ENCODE measurements around the gene MCC. TPM values are rescaled to one million over a fixed set of nuclear protein-coding genes. Genes with fewer than 3 reads are reported as not detected.
A peak's percentile ranks its signal among the peaks of the same experiment; 100 is the strongest.
"Not testable (repeated sequence)": the region's sequence is repeated elsewhere in the genome, so short reads cannot be mapped to it uniquely, and the experiment has no call there.

The MCC gene
- total RNA-seq, 1 experiment from 2014 or later, result 8.1 TPM

DNA sequence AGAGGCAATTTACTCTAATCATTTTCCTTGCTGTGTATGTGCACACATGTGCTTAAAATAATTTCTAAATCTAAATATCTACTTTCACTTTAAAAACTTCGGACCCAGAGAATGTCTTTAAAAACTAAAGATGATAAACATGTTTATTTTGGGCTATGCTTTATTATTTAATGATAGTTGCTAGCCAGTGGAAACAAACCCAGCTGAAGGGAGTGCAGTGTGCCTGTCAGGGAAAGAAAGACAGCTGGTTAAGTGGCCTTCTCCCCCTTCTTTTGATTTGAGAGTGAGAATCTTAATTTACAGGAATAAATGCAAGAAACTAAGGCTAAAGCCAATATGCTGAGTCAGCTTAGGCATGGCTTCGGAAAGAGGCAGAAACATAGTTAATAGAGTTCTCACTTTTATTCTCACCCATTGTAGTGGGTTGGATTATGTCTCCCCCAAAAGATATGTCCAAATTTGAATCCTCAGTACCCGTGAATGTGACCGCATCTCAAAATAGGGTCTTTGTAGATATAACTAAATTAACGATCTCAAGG lies 400.2 kb downstream of the MCC start:
- DNase-seq (ENCODE audit: low read depth), result no peak

DNA sequence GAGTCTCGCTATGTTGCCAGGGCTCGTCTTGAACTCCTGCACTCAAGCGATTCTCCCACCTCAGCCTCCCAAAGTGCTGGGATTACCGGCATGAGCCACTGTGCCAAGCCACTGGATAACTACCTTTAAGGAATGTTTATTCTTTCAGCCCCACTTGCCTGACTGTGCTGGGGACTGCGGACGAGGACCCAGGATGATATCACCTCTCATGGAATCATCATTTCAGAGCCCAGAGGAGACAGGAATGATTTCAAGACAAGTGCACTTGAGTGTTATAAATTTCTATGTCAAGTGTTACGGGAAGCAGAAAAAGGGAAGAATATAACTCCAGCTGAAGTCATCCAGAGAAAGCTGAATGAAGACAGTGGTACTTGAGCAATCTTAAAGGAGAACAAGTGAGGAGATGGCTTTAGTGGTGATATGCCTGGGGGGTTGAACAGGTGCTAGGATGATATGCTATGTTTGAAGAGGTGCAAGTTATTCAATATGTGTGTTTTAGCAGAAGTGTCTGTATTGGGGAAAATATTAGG lies 402.3 kb downstream of the MCC start:
- no peak for DNase-seq (ENCODE audit: low read depth)

DNA sequence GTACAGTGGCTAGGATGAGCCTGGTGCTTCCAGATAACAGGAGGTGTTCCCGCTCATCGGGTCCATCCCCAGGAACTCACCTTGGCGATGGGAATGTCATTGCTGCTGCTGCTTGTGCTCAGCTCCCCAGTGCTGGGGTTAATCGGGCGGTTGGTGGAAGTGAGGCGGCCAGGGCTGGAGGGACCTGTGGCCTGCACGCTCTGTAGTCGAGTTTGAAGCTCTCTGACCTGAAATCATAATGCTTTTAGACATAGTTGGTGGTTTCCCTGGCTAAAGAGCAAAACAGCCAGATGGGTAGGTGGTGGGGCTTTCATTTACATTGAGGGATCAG lies 403.2 kb downstream of the MCC start:
- DNase-seq (ENCODE audit: low read depth), result no peak

DNA sequence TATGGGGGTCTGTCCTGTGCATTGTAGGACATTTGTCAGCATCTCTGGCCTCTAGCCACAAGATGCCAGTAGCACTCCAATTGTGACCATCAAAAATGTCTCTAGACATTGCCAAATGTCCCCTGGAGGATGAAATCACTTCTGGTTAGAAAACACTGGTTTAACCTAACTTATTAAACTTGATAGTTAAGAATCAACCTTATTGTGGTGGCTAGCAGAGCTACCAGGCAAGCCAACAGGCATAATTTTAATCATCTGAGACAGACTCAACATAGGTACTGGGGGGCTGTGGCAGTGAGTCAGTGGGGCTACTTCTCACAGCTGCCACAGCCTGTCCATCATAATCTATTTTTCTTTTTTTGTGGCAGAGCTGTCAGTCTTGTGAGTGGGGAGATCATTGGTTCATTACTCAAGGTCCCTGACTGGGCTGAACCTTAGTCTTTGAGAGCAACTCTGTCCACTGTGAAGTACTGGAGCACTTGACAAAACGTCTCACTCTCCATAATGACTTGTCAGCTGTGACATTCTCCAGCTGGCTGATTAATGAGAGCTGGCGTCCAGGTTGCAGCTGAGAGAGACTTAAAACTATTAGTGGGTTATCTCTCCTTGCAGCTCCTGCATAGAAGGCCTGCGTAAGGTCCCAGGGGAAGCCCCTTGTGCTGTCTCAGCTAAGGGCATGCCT lies 403.7 kb downstream of the MCC start:
- no peak for DNase-seq (ENCODE audit: low read depth)

DNA sequence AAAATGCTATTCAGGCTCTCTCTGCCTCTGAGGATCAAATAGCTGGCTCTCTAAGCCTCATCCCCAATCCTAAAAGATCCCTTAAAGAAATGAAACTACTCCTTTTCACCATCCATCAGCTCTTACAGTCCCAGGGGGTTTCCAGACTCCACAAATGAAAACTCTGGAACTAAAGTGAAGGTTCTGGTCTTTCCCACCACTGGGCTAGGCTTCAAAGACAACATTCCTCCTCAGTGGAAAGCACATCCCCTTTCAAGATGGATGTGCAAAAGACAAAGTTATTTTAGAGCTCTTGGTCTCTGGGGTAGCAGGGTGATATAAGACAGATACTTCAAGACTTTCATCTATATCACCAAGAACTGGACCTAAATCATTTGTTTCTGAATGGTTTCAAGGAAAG lies 404.8 kb downstream of the MCC start:
- no peak for DNase-seq (ENCODE audit: low read depth)

DNA sequence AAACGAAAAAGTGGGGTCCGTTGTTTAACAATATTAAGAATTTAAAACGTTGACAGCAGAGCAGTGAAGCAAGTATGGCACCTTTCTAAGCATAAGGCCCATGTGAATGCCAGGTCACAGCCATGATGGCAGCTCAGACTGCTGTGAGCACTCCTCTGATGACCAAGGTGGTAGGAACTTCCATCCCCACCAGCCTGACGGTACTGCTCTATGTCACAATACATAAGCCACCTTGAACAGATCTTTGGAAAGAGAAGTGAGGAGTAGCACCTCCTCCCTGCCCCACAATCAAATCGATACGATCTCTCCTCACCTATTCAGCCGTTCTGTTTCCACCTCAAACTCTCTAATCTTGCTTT lies 405.7 kb downstream of the MCC start:
- no peak for DNase-seq (ENCODE audit: low read depth)

DNA sequence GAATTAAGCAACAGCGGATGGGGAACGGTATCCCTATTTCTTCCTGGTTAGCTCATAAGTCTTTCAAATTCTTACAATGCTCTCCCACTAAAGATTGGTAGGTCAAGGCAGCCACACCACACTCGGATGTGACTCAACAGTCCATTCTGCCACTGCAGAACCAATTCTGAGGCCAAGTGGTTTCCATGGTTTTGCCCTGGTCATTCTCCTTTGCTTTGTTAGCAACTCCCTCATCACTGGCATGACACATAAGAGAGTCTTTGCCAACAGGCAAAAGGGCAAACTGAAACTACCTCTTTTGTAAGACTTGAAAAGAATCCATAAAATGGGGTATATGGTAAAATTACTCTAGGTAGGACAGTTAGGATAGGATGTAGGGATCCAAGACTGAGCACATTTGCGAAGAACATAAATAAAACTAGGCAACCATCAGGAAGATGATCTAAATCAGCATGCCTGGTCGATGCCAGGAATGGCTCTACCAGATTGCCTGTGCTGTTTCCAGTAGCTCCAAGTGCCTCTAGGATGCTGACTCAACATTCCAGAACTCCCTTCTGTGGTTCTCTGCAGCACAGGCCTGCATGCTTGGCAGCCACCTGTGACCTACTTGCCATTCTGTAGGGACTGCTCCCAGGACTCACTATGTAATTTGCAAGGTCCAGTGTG lies 406.2 kb downstream of the MCC start:
- peak; percentile 96 for DNase-seq (ENCODE audit: low read depth)

DNA sequence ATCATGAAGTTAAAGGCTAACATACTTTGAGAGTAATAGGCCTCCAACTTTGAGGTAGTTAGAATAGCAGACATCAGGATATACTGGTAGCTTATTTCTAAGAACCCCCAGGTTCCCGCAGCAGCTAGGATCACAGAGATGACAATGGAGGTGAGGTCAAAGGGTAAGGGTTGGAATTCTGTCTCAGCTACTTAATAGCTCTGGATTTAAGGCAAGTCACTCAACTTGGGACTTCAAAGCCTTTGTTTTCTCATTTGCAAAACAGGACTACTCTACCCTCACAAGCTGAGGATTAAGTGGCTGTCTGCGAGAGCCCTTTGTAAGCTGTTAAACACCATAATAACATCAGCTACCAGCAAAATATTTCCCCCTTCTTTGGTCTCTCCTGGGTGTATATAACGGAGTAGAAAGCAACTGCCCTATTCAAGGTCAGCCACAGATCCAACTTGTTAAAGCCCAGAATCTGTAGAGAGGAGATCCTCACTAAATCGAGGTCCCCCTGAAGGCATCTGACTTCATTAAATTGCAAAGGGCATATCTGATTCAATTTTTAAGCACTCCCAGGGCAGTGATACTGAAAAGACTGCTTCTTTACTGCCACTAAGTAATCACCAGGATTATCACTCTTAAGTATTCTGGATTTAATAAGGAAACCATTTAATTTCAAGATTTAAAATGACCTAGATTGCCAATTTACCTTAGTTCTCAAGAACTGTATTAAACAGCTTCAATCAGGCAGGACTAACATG lies 407.0 kb downstream of the MCC start:
- no peak for DNase-seq (ENCODE audit: low read depth)

DNA sequence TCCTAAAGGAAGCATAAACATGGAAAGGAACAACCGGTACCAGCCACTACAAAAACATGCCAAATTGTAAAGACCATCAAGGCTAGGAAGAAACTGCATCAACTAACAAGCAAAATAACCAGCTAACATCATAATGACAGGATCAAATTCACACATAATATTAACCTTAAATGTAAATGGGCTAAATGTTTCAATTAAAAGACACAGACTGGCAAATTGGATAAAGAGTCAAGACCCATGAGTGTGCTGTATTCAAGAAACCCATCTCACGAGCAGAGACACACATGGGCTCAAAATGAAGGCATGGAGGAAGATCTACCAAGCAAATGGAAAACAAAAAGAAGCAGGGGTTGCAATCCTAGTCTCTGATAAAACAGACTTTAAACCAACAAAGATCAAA lies 411.6 kb downstream of the MCC start:
- DNase-seq (ENCODE audit: low read depth), result not testable (repeated sequence)

DNA sequence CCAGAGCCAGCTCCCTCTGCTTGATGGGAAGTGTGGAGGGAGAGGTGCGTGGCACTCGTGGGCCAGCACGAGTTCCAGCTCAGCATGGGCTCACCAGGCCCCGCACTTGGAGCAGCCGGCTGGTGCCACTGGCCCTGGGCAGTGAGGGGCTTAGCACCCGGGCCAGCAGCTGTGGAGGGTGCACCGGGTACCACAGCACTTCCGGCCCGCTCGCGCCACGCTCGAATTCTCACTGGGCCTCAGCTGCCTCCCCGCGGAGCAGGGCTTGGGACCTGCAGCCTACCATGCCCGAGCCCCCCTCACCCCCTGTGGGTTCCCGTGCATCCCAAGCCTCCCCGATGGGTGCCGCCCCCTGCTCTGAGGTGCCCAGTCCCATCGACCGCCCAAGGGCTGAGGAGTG lies 413.2 kb downstream of the MCC start:
- no peak for DNase-seq (ENCODE audit: low read depth)

DNA sequence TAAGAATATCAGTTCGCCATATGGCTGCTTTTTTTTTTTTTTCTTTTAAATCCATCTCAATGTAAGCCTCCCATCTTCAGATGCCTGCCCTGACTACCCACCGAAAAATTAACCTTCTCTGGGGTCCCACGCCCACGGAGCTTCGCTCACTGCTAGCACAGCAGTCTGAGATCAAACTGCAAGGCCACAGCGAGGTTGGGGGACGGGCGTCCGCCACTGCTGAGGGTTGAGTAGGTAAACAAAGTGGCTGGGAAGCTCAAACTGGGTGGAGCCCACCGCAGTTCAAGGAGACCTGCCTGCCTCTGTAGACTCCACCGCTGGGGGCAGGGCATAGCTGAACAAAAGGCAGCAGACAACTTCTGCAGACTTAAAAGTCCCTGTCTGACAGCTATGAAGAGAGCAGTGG lies 414.6 kb downstream of the MCC start:
- DNase-seq (ENCODE audit: low read depth), result not testable (repeated sequence)

DNA sequence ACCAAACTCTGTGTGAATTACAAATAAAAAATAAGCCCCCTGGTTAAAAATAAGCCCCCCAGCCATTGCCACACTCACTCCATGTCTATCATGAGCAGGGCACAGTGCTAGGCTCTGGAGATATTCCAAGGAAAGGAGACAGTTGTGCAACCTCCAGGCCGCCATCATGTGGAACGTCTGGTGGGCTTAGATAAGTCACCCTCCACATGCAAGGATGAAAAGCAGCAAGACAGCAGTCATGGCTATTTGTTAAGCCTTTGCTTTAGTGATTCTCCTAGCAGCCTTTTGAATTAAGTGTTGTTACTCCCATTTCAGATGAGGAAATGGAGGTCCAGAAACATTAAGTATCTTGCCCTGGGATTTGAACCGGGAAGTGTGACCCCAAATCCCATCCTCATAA lies 416.9 kb downstream of the MCC start:
- no peak for DNase-seq (ENCODE audit: low read depth)

DNA sequence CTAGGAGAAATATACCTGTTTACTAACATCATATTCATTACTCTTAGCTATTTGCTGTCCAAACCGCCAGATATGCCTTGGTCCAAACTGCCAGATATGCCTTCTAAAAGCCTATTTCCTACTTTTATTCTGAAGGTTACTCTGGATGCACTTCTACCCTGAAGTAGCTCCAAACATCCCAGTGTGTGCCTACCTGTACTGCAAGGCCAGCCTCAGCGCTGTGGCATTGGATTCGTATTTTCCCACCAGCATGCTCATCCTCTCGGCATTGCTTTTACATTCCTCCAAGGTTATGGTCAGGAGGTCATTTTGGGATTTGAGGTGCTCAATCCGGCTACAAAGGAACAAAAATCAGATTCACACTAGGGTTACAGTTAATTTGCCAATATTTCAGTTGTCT lies 417.4 kb downstream of the MCC start:
- no peak for DNase-seq (ENCODE audit: low read depth)

DNA sequence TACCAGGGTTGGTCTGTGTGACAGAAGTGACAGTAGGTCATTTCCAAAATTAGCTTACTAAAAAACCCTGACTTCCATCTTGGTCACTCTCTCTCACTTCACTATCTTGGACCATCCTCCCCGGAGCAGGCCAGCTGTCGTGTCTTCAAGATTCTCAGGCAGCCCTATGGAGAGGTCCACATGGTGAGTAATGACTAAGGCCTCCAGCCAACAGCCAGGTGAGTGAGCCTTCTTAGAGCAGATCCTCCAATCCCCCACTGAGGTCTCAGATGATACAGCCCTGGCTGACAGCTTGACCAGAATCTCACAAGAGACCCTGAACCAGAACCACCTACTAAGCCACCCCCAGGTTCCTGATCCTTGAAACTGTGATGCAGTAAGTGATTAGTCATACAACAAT lies 419.7 kb downstream of the MCC start:
- peak; percentile 74 for DNase-seq (ENCODE audit: low read depth)

DNA sequence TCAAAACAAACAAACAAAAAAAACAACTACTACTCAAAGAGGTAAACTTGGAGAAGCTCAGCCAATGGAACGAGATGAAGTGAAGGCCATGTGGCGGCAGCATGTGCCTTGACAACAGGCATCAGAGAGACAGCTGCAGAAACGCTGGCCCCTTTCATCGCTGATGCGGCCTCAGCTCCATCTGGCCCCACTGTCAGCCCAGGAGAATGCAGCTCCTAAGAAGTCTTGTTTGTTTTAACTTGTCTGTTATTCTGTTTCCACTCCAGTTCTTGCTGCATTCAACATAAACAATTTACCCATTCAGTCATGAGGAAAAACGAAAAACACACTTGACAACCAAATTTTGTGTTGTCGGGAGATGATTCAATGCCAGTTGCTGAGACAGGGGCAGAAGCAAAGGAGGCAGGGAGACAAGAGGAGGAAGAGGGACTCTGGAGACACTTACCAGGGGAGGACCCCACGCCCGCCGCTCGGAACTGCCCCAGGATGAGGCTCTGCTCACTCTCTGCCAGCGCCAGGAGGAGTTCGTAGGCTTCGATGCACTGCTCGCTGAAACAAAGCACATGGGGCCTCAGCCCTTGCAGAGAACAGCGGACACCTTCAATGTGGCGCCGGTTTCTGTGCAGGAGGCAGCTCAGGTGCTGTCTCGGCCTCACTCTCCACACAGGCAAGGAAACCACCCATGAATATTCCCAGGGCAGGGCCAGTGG lies 420.5 kb downstream of the MCC start:
- no peak for DNase-seq (ENCODE audit: low read depth)

DNA sequence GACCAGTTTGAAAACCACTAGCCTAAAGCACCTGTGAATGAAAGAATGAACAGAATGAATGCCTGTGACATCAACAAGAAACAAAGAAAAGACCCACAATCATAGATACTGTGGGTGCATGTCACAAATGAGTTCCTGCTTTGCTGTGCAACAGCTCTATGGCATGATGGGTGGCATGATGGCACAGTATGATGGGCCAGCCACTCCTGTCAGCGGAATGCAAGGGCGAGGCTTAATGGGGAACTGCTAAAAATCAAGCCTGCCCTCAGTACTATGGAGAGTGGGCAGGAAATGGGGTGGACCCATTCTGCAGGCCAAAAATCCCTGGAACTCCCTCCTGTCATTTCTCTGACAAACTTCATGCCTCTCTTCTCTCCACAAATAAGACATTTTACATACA lies 422.6 kb downstream of the MCC start:
- DNase-seq (ENCODE audit: low read depth), result no peak

DNA sequence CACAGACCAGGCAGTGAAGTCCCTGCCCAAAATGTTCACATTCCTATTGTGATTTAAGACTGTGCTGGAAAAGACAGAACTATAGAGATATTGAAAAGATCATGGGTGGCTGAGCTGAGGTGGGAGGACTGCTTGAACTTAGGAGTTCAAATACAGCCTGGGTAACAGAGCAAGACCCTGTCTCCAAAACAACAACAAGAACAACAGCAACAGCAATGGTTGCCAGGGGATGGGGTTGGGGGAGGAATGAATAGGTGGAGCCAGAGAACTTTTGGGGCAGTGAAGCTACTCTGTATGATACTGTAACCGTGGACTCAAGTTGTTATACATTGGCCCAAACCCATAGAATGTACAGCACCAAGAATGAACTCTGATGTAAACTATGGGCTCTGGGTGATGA lies 423.4 kb downstream of the MCC start:
- no peak for DNase-seq (ENCODE audit: low read depth)

DNA sequence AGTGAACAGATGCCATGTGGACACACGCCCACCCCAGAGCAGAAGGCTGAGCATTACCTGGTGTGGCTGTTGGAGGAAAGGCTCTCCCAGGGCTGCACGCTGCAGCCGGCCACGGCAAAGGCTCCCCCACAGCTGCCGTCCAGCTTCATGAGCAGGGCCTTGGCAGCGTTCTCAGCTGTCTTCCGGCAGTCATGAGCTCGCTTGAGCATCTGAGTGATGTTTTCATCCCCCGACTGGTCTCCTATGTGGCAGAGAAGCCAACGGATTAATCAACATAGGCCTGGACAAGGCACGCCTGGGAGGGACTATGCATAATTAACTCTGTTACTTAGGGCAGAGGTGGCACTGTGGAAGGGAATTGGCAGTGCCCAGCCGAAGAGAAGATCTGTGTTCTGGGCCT lies 424.3 kb downstream of the MCC start:
- no peak for DNase-seq (ENCODE audit: low read depth)

DNA sequence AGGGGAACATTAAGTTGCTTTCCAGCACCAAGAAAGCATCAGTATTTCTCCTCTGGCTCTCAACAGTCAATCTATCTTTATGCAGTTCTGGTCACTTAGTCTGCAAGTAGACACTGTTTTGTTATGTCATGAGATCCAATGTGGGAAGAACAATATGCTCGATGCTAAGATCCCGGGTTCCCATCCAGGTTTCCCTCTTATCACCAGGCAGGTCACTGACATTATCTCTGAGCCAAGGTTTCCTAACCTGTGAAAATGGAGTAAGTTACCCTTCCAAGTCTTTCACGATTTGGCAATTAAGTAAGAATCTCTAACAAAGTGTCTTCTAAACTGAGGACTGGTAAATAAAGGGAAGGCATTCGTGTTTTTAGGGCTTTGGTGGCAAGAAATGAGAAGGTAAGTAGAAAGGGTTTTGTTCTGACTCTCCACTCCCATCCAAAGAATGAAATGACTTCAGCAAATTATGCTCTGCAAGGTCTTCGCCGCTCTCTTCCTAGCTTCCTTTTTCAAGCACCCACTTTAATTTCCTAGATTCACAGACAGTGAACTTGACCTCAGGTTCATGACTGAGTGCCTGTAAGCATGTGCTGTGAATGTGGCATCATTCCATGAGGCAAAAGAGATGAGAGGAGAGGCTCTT lies 425.3 kb downstream of the MCC start:
- DNase-seq (ENCODE audit: low read depth), result no peak

DNA sequence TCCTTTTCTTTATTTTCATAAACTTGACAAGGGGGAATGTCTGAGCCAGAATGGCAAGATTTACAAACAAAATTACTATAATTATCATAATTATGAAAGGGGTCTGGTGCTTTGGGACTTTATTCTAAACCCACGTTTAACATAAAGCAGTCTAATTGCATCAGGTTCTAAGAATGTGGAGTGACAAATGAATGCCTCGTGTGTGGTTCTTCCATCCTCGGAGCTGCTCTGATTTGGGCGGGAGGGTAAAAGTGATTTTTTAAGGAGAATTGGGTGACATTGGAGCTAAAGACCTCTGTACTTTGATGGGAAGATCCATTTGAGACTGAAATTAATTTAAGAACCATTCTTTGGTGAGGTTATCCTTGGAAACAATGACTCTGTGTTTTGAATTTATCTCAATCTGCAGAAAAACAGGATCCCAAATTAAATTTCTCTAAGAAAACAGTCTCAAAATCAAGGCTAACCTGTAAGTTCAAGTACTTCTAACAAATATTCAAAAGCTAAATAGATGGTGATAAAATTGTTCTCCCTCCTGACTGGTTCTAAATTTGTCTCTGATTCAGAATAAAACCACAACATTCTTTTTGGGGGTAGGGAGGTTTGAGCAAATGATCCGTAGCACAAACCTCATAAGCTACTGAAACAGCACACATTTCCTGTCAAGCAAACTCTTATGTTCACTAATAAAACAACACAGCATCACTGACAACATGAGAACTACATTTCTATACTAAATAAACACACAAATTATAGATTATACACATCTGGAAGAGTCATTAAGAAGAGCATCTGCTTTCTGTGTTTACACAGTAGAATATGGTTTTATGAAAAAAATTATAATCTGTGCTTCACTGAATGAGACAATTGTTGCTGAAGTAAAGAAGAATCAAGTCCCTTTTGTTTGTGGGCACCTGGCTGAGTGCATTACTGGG lies 426.1 kb downstream of the MCC start:
- DNase-seq (ENCODE audit: low read depth), result peak; percentile 83
